HL-60 (cell line): ENCODE data around the gene PCP2.

ENCODE experiments used
- DNase-seq, 2 experiments: peaks; one replicate each; pipeline ENCODE4 v3.0.0-alpha.2; 2010 to 2020; ENCODE audit warnings: low read depth in 1 of 2, low spot score in 1 of 2
- H3K27ac ChIP-seq: fragments of 250-450 bp; sonication (Bioruptor Pico); replicated peaks from 2 replicates; pipeline ENCODE4 v1.5.1; 2020; ENCODE audit warnings: mild to moderate bottlenecking, moderate library complexity
- H3K27me3 ChIP-seq: fragments of 250-450 bp; sonication (Bioruptor Pico); 2 replicates; pipeline ENCODE4 v1.5.1; 2021; ENCODE audit warnings: mild to moderate bottlenecking, moderate library complexity; ENCODE audit not compliant: insufficient read depth, poor library complexity, severe bottlenecking
- H3K4me3 ChIP-seq: replicated peaks from 2 replicates; pipeline ENCODE4 v1.5.1; 2011; ENCODE audit warnings: mild to moderate bottlenecking, control low read depth, low read length; ENCODE audit not compliant: insufficient read depth
- CTCF ChIP-seq: IDR thresholded peaks from one replicate; pipeline ENCODE4 v1.5.1; 2011; ENCODE audit warnings: low read length, control low read depth, inconsistent platforms; ENCODE audit not compliant: insufficient read depth
- GABPA ChIP-seq: IDR thresholded peaks from 2 replicates; pipeline ENCODE4 v1.6.1; 2012; ENCODE audit warnings: low read depth
- POLR2AphosphoS5 ChIP-seq: IDR thresholded peaks from 2 replicates; pipeline ENCODE4 v1.6.1; 2012; ENCODE audit warnings: low read depth
- REST ChIP-seq: IDR thresholded peaks from 2 replicates; pipeline ENCODE4 v1.6.1; 2012; ENCODE audit warnings: low read depth; ENCODE audit not compliant: insufficient replicate concordance
- SPI1 ChIP-seq: IDR thresholded peaks from 2 replicates; pipeline ENCODE4 v1.6.1; 2012; ENCODE audit warnings: low read depth, mild to moderate bottlenecking, borderline replicate concordance

The PCP2 gene

GRCh38 chr19:7680606-7681339 lies 47.3 kb upstream of the PCP2 start, which contains the start of gene TRAPPC5:
Gene TRAPPC5 (plus strand): TSS chr19:7680833. CDS start chr19:7682254, 1,421 bp downstream.
- peak; percentile 87 to 92 for DNase-seq
- H3K27ac ChIP-seq, result peak within 1 kb of the TSS; percentile 95
- no peaks in the 10 kb centered on the region for H3K27me3 ChIP-seq
- peak within 1 kb of the TSS; percentile 95 for H3K4me3 ChIP-seq
- TF ChIP-seq GABPA (no peak), POLR2AphosphoS5 (0 out of 2 replicates have a peak, but pooled peaks have one; percentile 47), CTCF (peak; percentile 61), SPI1 (no peak), REST (no peak)

- TF ChIP-seq SPI1, result no peak
- TF ChIP-seq POLR2AphosphoS5, result no peak
- TF ChIP-seq CTCF, result no peak
- no peak for TF ChIP-seq GABPA
- TF ChIP-seq REST, result no peak
- H3K27ac ChIP-seq, result peak overlapping the region; percentile 95
- DNase-seq, result no peak
- peak overlapping the region; percentile 1; the same call in 1 of the 2 replicates for H3K4me3 ChIP-seq
- H3K27me3 ChIP-seq, result no peaks in the 10 kb centered on the region
Observed at GRCh38 chr19:7679771-7680605, 46.5 kb upstream of the PCP2 start.

- Histone ChIP-seq H3K27me3 (no peaks in the 10 kb centered on the region), H3K4me3 (peak overlapping the region; percentile 58), H3K27ac (peak overlapping the region; percentile 95)
- DNase-seq, result peak; percentile 66 to 80
- TF ChIP-seq CTCF, result peak; percentile 60
- TF ChIP-seq POLR2AphosphoS5, result no peak
Observed at GRCh38 chr19:7678971-7679751, 45.6 kb upstream of the PCP2 start.
